Common myeloid progenitor, CD34-positive (primary cell): Measurements from ENCODE around the gene DNAJC15. TPM values are rescaled to one million over a fixed set of nuclear protein-coding genes. Genes with fewer than 3 reads are reported as not detected.

Source experiments
- CTCF ChIA-PET: fragments of 350-600 bp; sonication (Branson Sonifier 250); formaldehyde crosslinking; loops from one replicate; lab custom pipeline; 2021; ENCODE audit warnings: antibody characterized with exemption; lab: Charles Lee
- POLR2A ChIA-PET: fragments of 350-600 bp; sonication (Branson Sonifier 250); formaldehyde crosslinking; loops from one replicate; lab custom pipeline; 2021; ENCODE audit warnings: antibody characterized with exemption; lab: Charles Lee
- DNase-seq, 3 donors: peaks; one replicate each; pipeline versions ENCODE4 v3.0.0 to v3.0.0-alpha.2; 2013
- H3K27ac ChIP-seq, 2 experiments: 1 replicate in 1 of 2; 2 replicates in 1 of 2; pipeline ENCODE4 v1.7.0; 2013; ENCODE audit warnings: inconsistent platforms in 2 of 2, low read length in 2 of 2, mild to moderate bottlenecking in 2 of 2, low read depth in 1 of 2, moderate library complexity in 1 of 2; ENCODE audit not compliant: severe bottlenecking in 2 of 2, insufficient read depth in 1 of 2, poor library complexity in 1 of 2
- H3K27me3 ChIP-seq, 5 experiments: replicated peaks in 2 of 5; 1 replicate in 3 of 5; 2 replicates in 2 of 5; pipeline versions ENCODE4 v1.6.1 to v1.7.0; 2013; ENCODE audit warnings: low read length in 4 of 5, mild to moderate bottlenecking in 2 of 5, moderate library complexity in 2 of 5, inconsistent platforms in 1 of 5; ENCODE audit not compliant: insufficient read depth in 5 of 5, control insufficient read depth in 4 of 5
- H3K36me3 ChIP-seq, 4 experiments: 1 replicate in 2 of 4; 2 replicates in 2 of 4; pipeline versions ENCODE4 v1.6.1 to v1.7.0; 2013; ENCODE audit warnings: low read length in 3 of 4, control low read depth in 1 of 4, mild to moderate bottlenecking in 1 of 4; ENCODE audit not compliant: control insufficient read depth in 4 of 4, insufficient read depth in 4 of 4
- H3K4me1 ChIP-seq, 4 experiments: 1 replicate in 3 of 4; 2 replicates in 1 of 4; pipeline versions ENCODE4 v1.6.1 to v1.7.1; 2013; ENCODE audit warnings: low read length in 3 of 4, mild to moderate bottlenecking in 3 of 4, control low read depth in 1 of 4, inconsistent platforms in 1 of 4, moderate library complexity in 1 of 4; ENCODE audit not compliant: control insufficient read depth in 4 of 4, insufficient read depth in 4 of 4; ENCODE audit errors: control extremely low read depth in 1 of 4
- H3K4me3 ChIP-seq, 7 experiments: 1 replicate in 4 of 7; 2 replicates in 3 of 7; pipeline versions ENCODE4 v1.5.1 to v1.7.0; 2013; ENCODE audit warnings: mild to moderate bottlenecking in 7 of 7, low read length in 6 of 7, moderate library complexity in 6 of 7, inconsistent platforms in 2 of 7, low read depth in 2 of 7, control low read depth in 1 of 7; ENCODE audit not compliant: insufficient read depth in 4 of 7, control insufficient read depth in 1 of 7; ENCODE audit errors: extremely low read depth in 1 of 7
- H3K9me3 ChIP-seq, 5 experiments: 1 replicate in 4 of 5; 2 replicates in 1 of 5; pipeline versions ENCODE4 v1.6.1 to v1.7.1; 2013; ENCODE audit warnings: low read length in 4 of 5, mild to moderate bottlenecking in 2 of 5, inconsistent platforms in 1 of 5, low read depth in 1 of 5, moderate library complexity in 1 of 5; ENCODE audit not compliant: control insufficient read depth in 4 of 5, insufficient read depth in 2 of 5; ENCODE audit errors: control extremely low read depth in 1 of 5
- WGBS: methylation state at CpG from one replicate; pipeline ENCODE4 v1.1.5; 2013; ENCODE audit not compliant: insufficient coverage; 5-methylcytosine and 5-hydroxymethylcytosine counted together
- polyA plus RNA-seq: library from polyadenylated mRNA; unstranded; fragments of 120-200 nt; gene quantifications from one replicate; pipeline ENCODE4 v1.2.1, GENCODE V29; 2013

The DNAJC15 gene
- 11.7 TPM for polyA plus RNA-seq

- peak; percentile 90 to 93 (median 91) for DNase-seq
- WGBS: 4% methylated on average over 42 of the region's 48 CpGs
- peaks cover 0 to 6% (median 3%) of the 10 kb centered on the region in 4 experiments for H3K36me3 ChIP-seq
- peak within 1 kb of the TSS; percentile 59 to 79 for H3K27ac ChIP-seq
- ChIA-PET POLR2A (interaction anchor here (0.7 to 1.5 kb wide), 2 partner anchors 8 to 32 kb away, joined by 3 to 4 read pairs; no protein-coding TSS in a partner anchor), CTCF (interaction anchor here (0.8 to 2.8 kb wide), 8 partner anchors 9 to 781 kb away, joined by 3 to 8 read pairs (median 4); partner anchors contain the start of gene EPSTI1)
- no peaks in the 10 kb centered on the region for H3K27me3 ChIP-seq
- peak within 1 kb of the TSS; percentile 46 to 88 (median 80) for H3K4me3 ChIP-seq
- no peaks in the 10 kb centered on the region for H3K9me3 ChIP-seq
- peaks cover 0 to 19% (median 17%) of the 10 kb centered on the region in 4 experiments for H3K4me1 ChIP-seq
Observed at GRCh38 chr13:43023289-43023963, at the start of gene DNAJC15. Gene DNAJC15, plus strand, starts transcription at chr13:43023586. Its CDS starts 41 bp downstream, at chr13:43023627.

GRCh38 chr13:42976066-42976465 lies 47.3 kb upstream of the DNAJC15 start:
- Histone ChIP-seq H3K36me3 (peaks cover 0 to 10% (median 6%) of the 10 kb centered on the region in 4 experiments), H3K9me3 (peaks cover 0 to 4% (median 2%) of the 10 kb centered on the region in 5 experiments), H3K27ac (no peak overlapping the region), H3K27me3 (no peaks in the 10 kb centered on the region), H3K4me3 (no peak overlapping the region), H3K4me1 (peaks cover 0 to 8% (median 6%) of the 10 kb centered on the region in 4 experiments)
- ChIA-PET CTCF (interaction anchor here (1.3 kb wide), 1 partner anchor 16 kb away, joined by 3 read pairs; the partner anchor contains the start of gene EPSTI1), POLR2A (interaction anchor here (0.6 kb wide), 1 partner anchor 23 kb away, joined by 4 read pairs; no protein-coding TSS in a partner anchor)
- no peak for DNase-seq
- WGBS: 100% methylated on average over 1 of the region's 3 CpGs

- 100% methylated on average over 1 of the region's 1 CpG for WGBS
- no peak overlapping the region for H3K27ac ChIP-seq
- H3K27me3 ChIP-seq: no peaks in the 10 kb centered on the region
- no peaks in the 10 kb centered on the region for H3K4me1 ChIP-seq
- no peak overlapping the region for H3K4me3 ChIP-seq
- peaks cover 0 to 8% (median 2%) of the 10 kb centered on the region in 5 experiments for H3K9me3 ChIP-seq
- peaks cover 0 to 13% (median 6%) of the 10 kb centered on the region in 4 experiments for H3K36me3 ChIP-seq
- ChIA-PET CTCF (no interaction called here), POLR2A (no interaction called here)
- DNase-seq: no peak
Observed at GRCh38 chr13:42977219-42977659, 46.1 kb upstream of the DNAJC15 start.

- ChIA-PET POLR2A (no interaction called here), CTCF (interaction anchor here (1.2 kb wide), 2 partner anchors 12 to 42 kb away, joined by 3 to 4 read pairs; partner anchors contain the start of gene DNAJC15)
- H3K27ac ChIP-seq: no peak overlapping the region
- WGBS: no CpG with 5 or more reads among the region's 3 CpGs
- peaks cover 0 to 14% (median 4%) of the 10 kb centered on the region in 4 experiments for H3K36me3 ChIP-seq
- no peak for DNase-seq
- H3K27me3 ChIP-seq: no peaks in the 10 kb centered on the region
- H3K4me1 ChIP-seq: no peaks in the 10 kb centered on the region
- H3K4me3 ChIP-seq: no peak overlapping the region
- H3K9me3 ChIP-seq: peaks cover 0 to 8% (median 2%) of the 10 kb centered on the region in 5 experiments
Observed at GRCh38 chr13:42981317-42981716, 42.1 kb upstream of the DNAJC15 start.

- H3K4me1 ChIP-seq: no peaks in the 10 kb centered on the region
- H3K4me3 ChIP-seq: no peak overlapping the region
- ChIA-PET CTCF (interaction anchor here (0.8 to 1.9 kb wide), 6 partner anchors 8 to 42 kb away, joined by 3 to 5 read pairs (median 4); partner anchors contain the start of genes DNAJC15 and EPSTI1), POLR2A (no interaction called here)
- DNase-seq: no peak
- H3K27me3 ChIP-seq: no peaks in the 10 kb centered on the region
- WGBS: no CpG with 5 or more reads among the region's 1 CpG
- peaks cover 0 to 14% (median 4%) of the 10 kb centered on the region in 4 experiments for H3K36me3 ChIP-seq
- H3K27ac ChIP-seq: no peak overlapping the region
- H3K9me3 ChIP-seq: peaks cover 0 to 8% (median 2%) of the 10 kb centered on the region in 5 experiments
Observed at GRCh38 chr13:42981853-42982252, 41.5 kb upstream of the DNAJC15 start.

GRCh38 chr13:42984026-42984425 lies 39.4 kb upstream of the DNAJC15 start:
- Histone ChIP-seq H3K4me1 (peaks cover 0 to 2% (median 0%) of the 10 kb centered on the region in 4 experiments), H3K27me3 (no peaks in the 10 kb centered on the region), H3K27ac (no peak overlapping the region), H3K9me3 (peaks cover 0 to 6% (median 0%) of the 10 kb centered on the region in 5 experiments), H3K4me3 (no peak overlapping the region), H3K36me3 (peaks cover 0 to 10% (median 0%) of the 10 kb centered on the region in 4 experiments)
- DNase-seq: no peak
- CTCF ChIA-PET: interaction anchor here (0.6 kb wide), 1 partner anchor 81 kb away, joined by 3 read pairs; no protein-coding TSS in a partner anchor
- POLR2A ChIA-PET: no interaction called here
